Spleen (tissue), 11 donors: Measurements from ENCODE around the gene CTF1. TPM values are rescaled to one million over a fixed set of nuclear protein-coding genes. Genes with fewer than 3 reads are reported as not detected.
A peak's percentile ranks its signal among the peaks of the same experiment; 100 is the strongest.

Experiments used
- DNase-seq: peaks from one replicate; pipeline ENCODE4 v3.0.0-alpha.2; 2020
- H3K27ac ChIP-seq, 8 donors: fragments of 200-600 bp; sonication (generic) in 7 of 8; 1 replicate in 4 of 8; 2 replicates in 4 of 8; pipeline versions ENCODE4 v1.5.0 to v1.8.0; 2016 to 2021; ENCODE audit warnings: inconsistent platforms in 4 of 8, mild to moderate bottlenecking in 4 of 8, moderate library complexity in 1 of 8
- H3K27me3 ChIP-seq, 7 donors: fragments of 200-600 bp; sonication (generic) in 6 of 7; replicated peaks in 1 of 7; 1 replicate in 4 of 7; 2 replicates in 3 of 7; pipeline versions ENCODE4 v1.5.0 to v1.8.0; 2016 to 2021; ENCODE audit warnings: inconsistent platforms in 3 of 7, mild to moderate bottlenecking in 1 of 7
- H3K36me3 ChIP-seq, 6 donors: fragments of 200-600 bp; sonication (generic) in 5 of 6; 1 replicate in 4 of 6; 2 replicates in 2 of 6; pipeline versions ENCODE4 v1.5.0 to v1.8.0; 2016 to 2021; ENCODE audit warnings: inconsistent platforms in 2 of 6
- H3K4me1 ChIP-seq, 6 donors: fragments of 200-600 bp; sonication (generic) in 5 of 6; 1 replicate in 3 of 6; 2 replicates in 3 of 6; pipeline versions ENCODE4 v1.5.0 to v1.8.0; 2016 to 2021; ENCODE audit warnings: inconsistent platforms in 3 of 6
- H3K4me3 ChIP-seq, 8 donors: fragments of 200-600 bp; sonication (generic) in 7 of 8; 1 replicate in 4 of 8; 2 replicates in 4 of 8; pipeline versions ENCODE4 v1.5.0 to v1.8.0; 2016 to 2021; ENCODE audit warnings: inconsistent platforms in 4 of 8, mild to moderate bottlenecking in 4 of 8, moderate library complexity in 2 of 8
- H3K9me3 ChIP-seq, 8 donors: fragments of 200-600 bp; sonication (generic) in 7 of 8; 1 replicate in 4 of 8; 2 replicates in 4 of 8; pipeline versions ENCODE4 v1.5.0 to v1.8.0; 2016 to 2021; ENCODE audit warnings: inconsistent platforms in 4 of 8
- POLR2A ChIP-seq, 3 donors: fragments of 450-650 bp; IDR thresholded peaks; one replicate each; pipeline ENCODE4 v1.5.1; 2017; ENCODE audit warnings: antibody characterized with exemption in 3 of 3, mild to moderate bottlenecking in 1 of 3
- POLR2AphosphoS5 ChIP-seq, 3 donors: sonication (generic); formaldehyde crosslinking; IDR thresholded peaks; one replicate each; pipeline ENCODE4 v1.5.1; 2017; ENCODE audit warnings: antibody characterized with exemption in 3 of 3
- WGBS, 5 donors: extraction: QIAGEN DNeasy Blood & Tissue Kit in 3 of 5; methylation state at CpG; one replicate each; pipeline versions ENCODE4 v1.1.5 to v1.1.7; 2013 to 2018; 5-methylcytosine and 5-hydroxymethylcytosine counted together
- intact Hi-C: fragments of 100-400 bp; cut with DNase I; formaldehyde crosslinking; loops from one replicate; pipeline ENCODE4 v1.15.0; 2023; ENCODE audit warnings: low total_unique reads
- polyA plus RNA-seq, 3 donors: library from polyadenylated mRNA; stranded (reverse); fragments of 200-250 nt; gene quantifications; one replicate each; pipeline ENCODE4 v1.2.1, GENCODE V29; 2013
- total RNA-seq, 7 donors: library from RNA; depleted of rRNA in 3 of 7; stranded (reverse); fragments of >200 nt in 3 of 7; fragmentation: NEBNext Ultra II Directional in 4 of 7; extraction: Animal tissue kit (Norgen Biotek cat#: 25700) in 4 of 7; gene quantifications; one replicate each; pipeline versions ENCODE4 v1.1.0 to v1.2.1, GENCODE V29; 2016 to 2021
- TF ChIP-seq, protein P1 (sequence below), 11 experiments: fragments of 200-600 bp in 7 of 11; fragments of 450-650 bp in 4 of 11; sonication (generic) in 4 of 11; IDR thresholded peaks in 8 of 11; conservative IDR thresholded peaks in 3 of 11; 1 replicate in 7 of 11; 2 replicates in 4 of 11; pipeline versions ENCODE4 v1.4.0 to v1.8.0; 2016 to 2021; ENCODE audit warnings: antibody characterized with exemption in 11 of 11, inconsistent platforms in 4 of 11, mild to moderate bottlenecking in 1 of 11
- donor health status: healthy with polysubstance abuse.
- donor health status: DM: no; HTN: no; CAD: no; lungs with moderate emphysema.
- donor health status: DM: no; HTN: no; CAD: no.
- donor health status: Bipolar disorder and iron deficiency.
- donor health status: healthy.
- donor health status: DM: no; HTN: no; CAD: no.
- donor health status: DM: yes; HTN: yes; CAD: no.

CTF1 gene
- total and polyA plus RNA-seq, 10 donors = 0.61 to 3.3 (median 1.3) TPM; not detected in 1

DNA sequence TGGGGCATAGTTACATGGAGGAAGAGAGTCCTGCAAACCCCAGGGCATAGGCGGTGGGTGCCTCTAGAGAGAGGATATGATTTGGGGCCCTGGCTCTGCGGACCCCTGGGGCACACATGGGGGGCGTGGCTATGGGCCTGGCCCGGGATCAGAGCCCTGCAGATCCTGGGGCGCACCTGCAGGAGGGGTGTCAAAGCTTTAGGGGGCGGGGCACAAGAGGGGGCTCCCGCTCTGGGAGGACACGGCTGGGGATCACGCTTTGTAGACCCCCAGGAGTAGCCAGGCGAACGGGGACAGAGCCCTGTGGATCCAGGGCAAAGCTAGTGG, 3.0 kb upstream of the CTF1 start:
- Histone ChIP-seq H3K9me3 (no peaks in the 10 kb centered on the region), H3K27me3 (no peaks in the 10 kb centered on the region), H3K36me3 (peaks cover 0 to 43% (median 22%) of the 10 kb centered on the region in 6 donors), H3K27ac (peak overlapping the region; percentile 81 to 95 (median 92)), H3K4me3 (peak overlapping the region; percentile 48 to 85 (median 64)), H3K4me1 (peaks cover 18 to 65% (median 46%) of the 10 kb centered on the region in 6 donors)
- TF ChIP-seq POLR2AphosphoS5 (IDR thresholded peaks at IDR 0.05) = no peak
- TF ChIP-seq POLR2A (IDR thresholded peaks at IDR 0.05) = no peak
- DNase-seq = peak; percentile 88
- intact Hi-C loops = no loop called here
- 0 to 4% (median 2%) methylated on average over 9 to 11 of the region's 11 CpGs for WGBS, 5 donors

DNA sequence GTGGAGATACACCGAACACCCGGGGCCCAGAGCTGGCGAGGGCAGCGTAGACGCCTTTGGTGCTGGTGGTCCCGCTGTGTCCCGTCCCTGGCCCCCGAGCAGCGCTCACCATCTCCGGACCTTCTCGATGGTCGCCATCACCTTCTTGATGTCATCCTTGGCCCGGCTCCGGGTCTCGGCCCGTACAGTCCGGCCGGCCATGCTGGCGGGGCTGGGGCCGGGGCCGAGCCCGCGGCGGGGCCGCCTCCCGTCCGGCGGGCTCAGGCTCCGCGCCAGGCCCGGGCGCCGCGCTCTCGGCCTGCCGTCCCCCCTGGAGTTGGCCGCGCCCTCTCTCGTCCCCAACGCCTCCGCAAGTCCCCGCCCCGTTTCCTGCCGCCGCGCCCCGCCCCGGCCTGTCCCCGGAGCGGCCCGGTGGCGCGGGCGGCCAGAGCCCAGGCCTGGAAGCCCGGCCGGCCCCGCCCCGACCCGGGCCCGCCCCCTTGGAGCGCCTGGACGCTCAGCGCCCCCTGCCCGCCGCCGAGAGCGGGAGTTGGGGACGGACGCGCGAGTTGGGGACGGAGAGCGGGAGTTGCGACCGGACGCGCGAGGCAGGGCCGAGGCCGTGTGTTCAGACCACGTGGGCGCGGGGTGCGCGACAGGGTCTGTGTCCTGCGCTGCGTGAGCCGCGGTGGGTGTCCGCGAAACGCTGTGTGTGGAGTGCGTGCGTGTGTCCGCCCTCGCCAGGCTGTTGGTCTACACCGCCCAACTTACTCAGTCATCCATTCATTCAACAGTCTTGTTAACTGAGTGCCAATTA, 2.5 kb upstream of the CTF1 start, which contains the start of gene BCL7C:
Gene BCL7C (minus strand): TSS at position 334 of the 796 bp plus-strand sequence. CDS start 133 bp downstream, at position 201.
- Histone ChIP-seq H3K27ac (peak within 1 kb of the TSS; percentile 81 to 95 (median 92)), H3K9me3 (no peaks in the 10 kb centered on the region), H3K4me3 (peak within 1 kb of the TSS; percentile 48 to 85 (median 64)), H3K4me1 (peaks cover 18 to 61% (median 46%) of the 10 kb centered on the region in 6 donors), H3K27me3 (no peaks in the 10 kb centered on the region), H3K36me3 (peaks cover 0 to 38% (median 16%) of the 10 kb centered on the region in 6 donors)
- TF ChIP-seq, protein P1, sequence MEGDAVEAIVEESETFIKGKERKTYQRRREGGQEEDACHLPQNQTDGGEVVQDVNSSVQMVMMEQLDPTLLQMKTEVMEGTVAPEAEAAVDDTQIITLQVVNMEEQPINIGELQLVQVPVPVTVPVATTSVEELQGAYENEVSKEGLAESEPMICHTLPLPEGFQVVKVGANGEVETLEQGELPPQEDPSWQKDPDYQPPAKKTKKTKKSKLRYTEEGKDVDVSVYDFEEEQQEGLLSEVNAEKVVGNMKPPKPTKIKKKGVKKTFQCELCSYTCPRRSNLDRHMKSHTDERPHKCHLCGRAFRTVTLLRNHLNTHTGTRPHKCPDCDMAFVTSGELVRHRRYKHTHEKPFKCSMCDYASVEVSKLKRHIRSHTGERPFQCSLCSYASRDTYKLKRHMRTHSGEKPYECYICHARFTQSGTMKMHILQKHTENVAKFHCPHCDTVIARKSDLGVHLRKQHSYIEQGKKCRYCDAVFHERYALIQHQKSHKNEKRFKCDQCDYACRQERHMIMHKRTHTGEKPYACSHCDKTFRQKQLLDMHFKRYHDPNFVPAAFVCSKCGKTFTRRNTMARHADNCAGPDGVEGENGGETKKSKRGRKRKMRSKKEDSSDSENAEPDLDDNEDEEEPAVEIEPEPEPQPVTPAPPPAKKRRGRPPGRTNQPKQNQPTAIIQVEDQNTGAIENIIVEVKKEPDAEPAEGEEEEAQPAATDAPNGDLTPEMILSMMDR (IDR thresholded peaks at IDR 0.05 in 8 of 11, conservative IDR thresholded peaks at IDR 0.05 in 3 of 11) = peak in 10 of 11 experiments; percentile 5 to 66 (median 46)
- peak; percentile 67 to 86 (median 76) for TF ChIP-seq POLR2AphosphoS5 (IDR thresholded peaks at IDR 0.05)
- peak in 2 of 3 donors; percentile 26 to 32 for TF ChIP-seq POLR2A (IDR thresholded peaks at IDR 0.05)
- intact Hi-C loops = no loop called here
- 1 to 13% (median 1%) methylated on average over 5 to 97 of the region's 97 CpGs for WGBS, 5 donors
- peak; percentile 98 for DNase-seq

DNA sequence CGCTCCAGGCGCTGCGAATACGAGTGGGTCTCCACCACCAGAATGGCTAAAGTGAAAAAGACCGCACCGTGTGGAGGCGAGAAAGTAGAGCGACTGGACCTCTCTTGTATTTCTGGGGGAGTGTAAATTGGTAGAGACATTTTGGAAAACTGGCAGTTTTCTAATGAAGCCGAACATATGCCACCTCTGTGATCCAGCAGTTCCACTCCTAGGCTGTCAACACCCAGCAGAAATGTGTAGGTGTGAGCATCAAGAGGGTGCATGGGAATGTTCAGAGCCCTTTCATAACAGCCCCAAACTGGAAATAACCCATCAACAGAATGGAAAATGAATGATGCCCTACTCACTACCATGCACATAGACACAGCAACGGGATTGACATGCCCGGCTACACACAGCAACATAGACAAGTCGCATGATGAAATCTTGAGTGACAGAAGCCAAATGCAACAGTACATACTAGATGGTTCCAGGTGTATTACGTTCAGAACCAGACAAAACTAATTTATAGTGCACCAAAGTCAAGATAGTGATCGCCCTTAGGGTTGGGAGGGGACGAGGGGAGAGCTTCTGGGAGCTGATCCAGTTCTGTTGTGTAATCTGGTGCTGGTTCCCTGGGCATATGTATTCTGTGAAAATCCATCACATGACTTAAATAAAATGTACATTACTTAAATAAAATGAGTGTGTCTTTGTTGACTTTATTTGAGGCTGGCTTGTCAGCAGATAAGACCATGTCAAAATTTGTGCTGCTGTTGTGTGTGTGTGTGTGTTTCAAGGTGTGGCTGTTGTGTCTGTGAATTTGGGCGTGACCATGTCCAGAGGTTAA, 1.7 kb upstream of the CTF1 start:
- TF ChIP-seq, protein P1 (IDR thresholded peaks at IDR 0.05 in 8 of 11, conservative IDR thresholded peaks at IDR 0.05 in 3 of 11) = no peak
- TF ChIP-seq POLR2AphosphoS5 (IDR thresholded peaks at IDR 0.05) (no peak), POLR2A (IDR thresholded peaks at IDR 0.05) (no peak)
- H3K36me3 ChIP-seq = peaks cover 0 to 30% (median 9%) of the 10 kb centered on the region in 6 donors
- intact Hi-C loops = no loop called here
- no peaks in the 10 kb centered on the region for H3K9me3 ChIP-seq
- peak overlapping the region in 7 of 8 donors; percentile 13 to 85 (median 64) for H3K4me3 ChIP-seq
- peak overlapping the region; percentile 81 to 95 (median 92) for H3K27ac ChIP-seq
- no peaks in the 10 kb centered on the region for H3K27me3 ChIP-seq
- DNase-seq = no peak
- peaks cover 18 to 60% (median 46%) of the 10 kb centered on the region in 6 donors for H3K4me1 ChIP-seq
- WGBS, 5 donors = 56 to 66% (median 61%) methylated on average over 16 of the region's 16 CpGs

DNA sequence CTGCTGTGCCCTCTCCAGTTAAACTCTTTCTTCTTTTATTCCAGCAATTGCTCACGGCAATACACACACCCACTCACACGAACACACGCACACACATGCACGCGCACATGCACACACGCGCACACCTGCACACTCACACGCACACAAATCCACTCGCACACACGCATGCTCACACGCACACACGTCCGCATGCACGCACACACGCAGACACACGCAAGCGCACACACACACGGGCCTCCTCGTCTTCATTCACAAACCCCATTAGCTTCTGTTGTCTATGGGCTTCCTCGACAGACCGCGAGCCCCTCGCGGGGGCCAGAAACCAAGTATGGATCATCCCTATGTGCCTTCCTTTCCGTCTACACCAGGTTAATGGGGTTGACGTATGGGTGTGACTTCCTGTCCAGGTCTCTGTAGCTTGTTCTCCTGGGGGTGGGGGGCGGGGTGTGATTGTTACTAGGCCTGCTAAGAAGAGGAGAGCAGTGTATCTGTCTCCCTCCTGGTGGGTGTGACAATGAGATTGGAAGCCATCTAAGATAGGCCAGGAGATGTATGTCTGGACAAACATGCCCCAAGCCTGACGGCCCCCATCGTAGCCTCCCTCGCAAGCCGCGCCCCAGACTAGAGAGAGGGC, 670 bp upstream of the CTF1 start:
- H3K36me3 ChIP-seq = peaks cover 0 to 20% (median 2%) of the 10 kb centered on the region in 6 donors
- peak overlapping the region in 4 of 8 donors; percentile 36 to 71 (median 47) for H3K4me3 ChIP-seq
- peak overlapping the region; percentile 75 to 95 (median 90) for H3K27ac ChIP-seq
- no peaks in the 10 kb centered on the region for H3K9me3 ChIP-seq
- intact Hi-C loops = no loop called here
- TF ChIP-seq, protein P1 (IDR thresholded peaks at IDR 0.05 in 8 of 11, conservative IDR thresholded peaks at IDR 0.05 in 3 of 11) = no peak
- TF ChIP-seq POLR2A (IDR thresholded peaks at IDR 0.05) = no peak
- TF ChIP-seq POLR2AphosphoS5 (IDR thresholded peaks at IDR 0.05) = no peak
- H3K27me3 ChIP-seq = no peaks in the 10 kb centered on the region
- peak; percentile 79 for DNase-seq
- WGBS, 5 donors = 77 to 81% (median 78%) methylated on average over 31 to 32 of the region's 32 CpGs
- peaks cover 18 to 64% (median 46%) of the 10 kb centered on the region in 6 donors for H3K4me1 ChIP-seq
